Panc1 (cell line): ENCODE data around the gene ARL9.

Experiments
- POLR2AphosphoS5 ChIP-seq: IDR thresholded peaks from 2 replicates; pipeline ENCODE4 v1.6.1; 2012; ENCODE audit warnings: mild to moderate bottlenecking, low read depth, low read length, moderate library complexity
- SIN3A ChIP-seq: IDR thresholded peaks from 2 replicates; pipeline ENCODE4 v1.6.1; 2012; ENCODE audit warnings: low read depth, mild to moderate bottlenecking, low read length, moderate library complexity, borderline replicate concordance; ENCODE audit not compliant: insufficient read depth
- TF ChIP-seq, protein P1 (sequence below): fragments of 450-650 bp; IDR thresholded peaks from 2 replicates; pipeline ENCODE4 v1.5.1; 2017; ENCODE audit warnings: mild to moderate bottlenecking

DNA sequence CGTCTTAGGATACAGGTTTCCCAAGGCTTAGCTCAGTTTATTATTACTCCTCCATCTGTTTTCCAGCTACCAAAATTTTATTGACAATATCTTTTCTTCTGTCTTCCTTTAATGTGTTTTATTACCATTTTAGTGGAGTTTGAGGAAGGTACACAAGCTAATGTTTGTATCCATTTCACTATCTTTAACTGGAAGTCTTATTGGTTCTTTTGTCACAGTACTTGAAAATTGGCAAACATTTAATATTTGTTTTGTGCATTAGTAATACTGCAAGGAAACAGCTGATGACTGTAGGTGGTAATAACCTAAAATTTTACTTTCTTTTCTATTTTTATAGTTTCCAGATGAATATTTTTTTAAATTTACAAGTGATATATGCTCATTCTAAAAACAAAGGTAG lies 9.3 kb upstream of the ARL9 start:
- TF ChIP-seq, protein P1, sequence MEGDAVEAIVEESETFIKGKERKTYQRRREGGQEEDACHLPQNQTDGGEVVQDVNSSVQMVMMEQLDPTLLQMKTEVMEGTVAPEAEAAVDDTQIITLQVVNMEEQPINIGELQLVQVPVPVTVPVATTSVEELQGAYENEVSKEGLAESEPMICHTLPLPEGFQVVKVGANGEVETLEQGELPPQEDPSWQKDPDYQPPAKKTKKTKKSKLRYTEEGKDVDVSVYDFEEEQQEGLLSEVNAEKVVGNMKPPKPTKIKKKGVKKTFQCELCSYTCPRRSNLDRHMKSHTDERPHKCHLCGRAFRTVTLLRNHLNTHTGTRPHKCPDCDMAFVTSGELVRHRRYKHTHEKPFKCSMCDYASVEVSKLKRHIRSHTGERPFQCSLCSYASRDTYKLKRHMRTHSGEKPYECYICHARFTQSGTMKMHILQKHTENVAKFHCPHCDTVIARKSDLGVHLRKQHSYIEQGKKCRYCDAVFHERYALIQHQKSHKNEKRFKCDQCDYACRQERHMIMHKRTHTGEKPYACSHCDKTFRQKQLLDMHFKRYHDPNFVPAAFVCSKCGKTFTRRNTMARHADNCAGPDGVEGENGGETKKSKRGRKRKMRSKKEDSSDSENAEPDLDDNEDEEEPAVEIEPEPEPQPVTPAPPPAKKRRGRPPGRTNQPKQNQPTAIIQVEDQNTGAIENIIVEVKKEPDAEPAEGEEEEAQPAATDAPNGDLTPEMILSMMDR: no peak
- no peak for TF ChIP-seq POLR2AphosphoS5
- no peak for TF ChIP-seq SIN3A
